HG02623 (cell line): ENCODE measurements around the gene SPINK8.
"Not testable (repeated sequence)": the region's sequence is repeated elsewhere in the genome, so short reads cannot be mapped to it uniquely, and the experiment has no call there.

Experiments
- ATAC-seq: cut with Tn5 transposase; IDR thresholded peaks from one replicate; pipeline ENCODE4 v1.9.1; 2021; ENCODE audit warnings: moderate library complexity; ENCODE audit not compliant: unreplicated experiment

Gene SPINK8

DNA sequence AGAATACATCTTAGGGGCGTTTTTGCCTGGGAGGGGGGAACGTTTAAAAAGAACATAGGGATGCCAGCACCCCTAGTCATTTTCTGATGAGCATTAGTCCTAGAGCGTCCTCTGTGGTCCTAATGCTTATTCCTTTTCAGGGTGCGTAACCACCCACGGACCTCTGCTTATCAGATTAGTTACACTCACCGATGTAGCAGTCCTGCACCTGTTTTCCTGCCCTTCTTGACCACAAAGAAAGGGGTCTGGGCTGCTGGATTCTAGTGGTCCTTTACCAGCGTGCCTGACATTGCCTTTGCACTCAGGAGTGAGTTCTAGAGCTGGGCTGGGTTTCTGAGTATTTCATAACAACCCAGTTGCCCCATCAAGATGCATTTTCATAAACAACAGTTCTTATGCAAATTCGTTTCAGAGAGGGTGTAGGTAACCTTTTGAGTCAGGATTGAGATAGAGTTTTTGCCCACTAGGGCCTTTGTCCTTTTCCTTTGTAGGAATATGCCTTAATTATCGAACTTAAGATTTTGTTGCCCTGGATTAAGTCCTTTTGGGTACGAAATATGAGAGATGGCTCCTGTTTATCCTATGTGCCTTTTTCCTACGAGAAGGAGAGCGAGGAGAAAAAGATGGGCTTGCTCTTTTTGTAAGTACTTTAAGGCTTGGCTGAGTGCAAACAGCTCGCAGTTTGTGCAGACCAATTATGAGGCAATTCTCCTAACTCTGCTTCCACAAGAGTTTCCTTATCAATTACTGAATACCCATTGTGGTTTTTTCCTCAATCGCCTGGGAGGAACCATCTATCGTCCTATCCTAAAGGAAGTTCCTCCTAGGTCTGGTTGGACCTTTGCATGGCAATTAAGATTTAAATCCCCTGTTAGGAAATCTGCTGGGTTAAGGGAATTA, at the start of gene SPINK8:
Gene SPINK8 (minus strand): TSS at position 316 of the 900 bp plus-strand sequence. CDS start 5,320 bp downstream, outside the sequence.
- ATAC-seq = not testable (repeated sequence)

DNA sequence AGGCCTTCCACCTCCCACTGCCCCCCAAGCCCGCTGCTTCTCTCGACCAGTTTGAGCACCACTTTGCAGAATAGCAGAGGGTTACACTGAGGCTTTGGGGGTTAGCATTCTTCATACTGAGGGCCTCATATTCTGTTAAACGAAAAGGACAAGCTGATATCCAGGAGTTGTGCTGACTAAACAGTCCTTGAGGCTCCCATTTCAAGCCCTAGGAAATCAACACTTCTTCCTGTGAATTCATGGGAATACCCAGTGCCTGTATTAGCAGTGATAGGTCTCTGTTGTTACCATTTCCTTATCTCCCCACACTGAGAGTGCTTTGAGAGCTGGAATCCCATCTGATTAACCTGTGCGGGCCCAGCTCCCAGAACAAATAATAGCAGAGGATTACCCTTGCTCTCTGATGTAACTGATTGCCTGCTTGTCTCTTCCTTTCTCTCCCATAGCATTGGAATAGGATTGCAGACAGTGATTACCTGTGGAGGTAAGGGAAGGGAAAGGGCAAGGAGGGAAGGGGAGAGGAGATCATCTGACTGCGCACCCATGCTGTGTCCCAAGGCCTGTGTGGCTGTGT, 39.5 kb upstream of the SPINK8 start:
- no peak for ATAC-seq

DNA sequence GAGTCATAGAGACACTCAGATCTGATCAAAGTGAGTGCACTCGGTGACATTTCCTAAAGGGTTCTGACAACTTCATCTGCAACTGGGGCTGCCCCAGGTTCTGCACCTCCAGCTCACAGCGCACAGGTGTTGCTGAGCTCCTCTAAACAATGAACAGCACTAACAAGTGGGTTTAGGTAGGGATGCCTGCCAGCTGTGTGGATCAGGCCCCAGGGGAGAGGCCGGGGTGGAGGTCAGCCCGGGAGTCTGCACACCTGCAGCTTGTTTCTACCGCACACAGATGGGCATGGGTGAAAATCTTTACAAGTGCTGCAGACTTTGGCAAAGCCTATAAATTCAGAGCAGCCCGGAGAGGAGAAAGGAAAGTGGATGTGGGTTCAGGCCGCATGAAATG, 38.9 kb upstream of the SPINK8 start:
- no peak for ATAC-seq

DNA sequence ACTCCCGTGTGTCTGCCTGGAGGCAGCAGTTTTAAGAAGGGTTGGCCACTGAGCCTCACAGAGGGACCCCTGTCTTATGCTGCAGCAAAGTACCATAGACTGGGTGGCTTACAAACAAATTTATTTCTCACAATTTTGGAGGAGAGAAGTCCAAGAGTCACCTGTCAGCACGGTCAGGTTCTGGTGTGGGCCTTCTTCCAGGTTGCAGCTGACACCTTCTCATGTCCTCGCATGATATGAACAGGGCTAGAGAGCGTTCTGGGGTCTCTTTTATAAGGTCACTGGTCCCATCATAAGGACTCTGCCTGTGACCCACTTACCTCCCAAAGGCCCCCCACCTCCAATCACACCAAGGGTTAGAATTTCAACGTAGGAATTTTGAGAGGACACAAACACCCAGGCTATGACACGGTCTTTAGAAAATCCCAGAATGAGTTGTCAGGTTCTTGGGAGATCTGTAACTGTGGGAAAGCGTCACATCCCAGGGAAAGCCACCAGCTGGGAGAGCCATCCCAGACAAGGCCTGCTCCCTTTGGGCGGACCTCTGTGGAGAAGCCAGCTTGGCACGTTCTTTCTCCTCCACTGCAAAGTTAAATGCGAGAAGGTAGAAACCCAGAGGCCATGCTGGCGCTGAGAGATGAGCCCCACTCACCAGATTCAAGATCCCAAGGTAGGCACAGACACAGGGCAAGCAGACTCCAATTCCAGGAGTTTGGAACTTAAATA, 38.4 kb upstream of the SPINK8 start, which contains the start of gene FBXW12:
Gene FBXW12 (plus strand): TSS at position 569 of the 726 bp plus-strand sequence. CDS start 549 bp downstream, outside the sequence.
- no peak for ATAC-seq

DNA sequence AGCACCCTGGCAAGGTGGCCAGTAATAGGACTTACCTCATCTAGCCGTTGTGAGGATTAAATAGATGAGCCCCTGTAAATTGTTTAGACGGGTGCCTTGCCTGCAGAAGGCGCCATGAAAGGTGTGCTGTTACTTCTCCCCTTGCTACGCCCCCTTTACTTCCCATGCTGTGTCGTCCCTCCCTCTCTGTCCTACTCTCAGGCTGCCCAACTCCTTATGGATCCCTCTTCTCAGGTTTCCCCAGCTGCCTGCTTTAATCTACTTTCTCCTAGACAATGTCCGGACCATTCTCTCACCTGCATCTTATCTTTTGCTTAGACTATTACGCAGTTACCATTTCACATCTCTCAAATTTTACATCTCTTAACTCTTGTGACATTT, 36.9 kb upstream of the SPINK8 start:
- ATAC-seq = no peak

DNA sequence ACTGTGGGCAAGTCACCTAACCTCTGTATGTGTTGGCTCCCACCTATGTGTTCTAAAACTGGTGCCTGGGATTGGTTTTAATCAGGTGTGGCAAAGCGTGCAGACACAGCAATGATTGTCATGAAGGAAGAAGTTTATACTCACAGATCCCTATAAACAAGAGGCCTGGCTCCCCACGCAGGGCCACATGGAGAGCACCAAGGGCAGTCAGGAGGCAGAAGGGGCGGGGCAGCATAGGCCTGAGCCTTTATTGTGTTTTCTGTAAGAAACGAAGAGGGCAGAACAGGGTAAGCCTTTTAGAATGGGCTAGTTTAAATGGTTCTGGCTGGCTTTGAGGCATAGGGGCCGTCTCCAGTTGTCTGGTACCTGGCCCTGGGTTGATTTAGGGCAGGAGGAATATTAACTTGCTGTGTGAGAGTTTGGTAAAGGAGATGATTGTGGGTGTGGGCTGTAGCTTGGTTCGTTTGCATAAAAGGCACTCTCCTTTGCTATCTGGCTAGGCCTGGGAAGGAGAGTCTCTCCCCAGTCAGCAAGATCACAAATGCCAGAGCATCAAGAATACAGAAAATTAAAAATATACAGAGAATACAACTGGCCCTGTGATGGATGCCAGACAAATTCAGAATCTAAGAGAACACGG, 36.4 kb upstream of the SPINK8 start:
- no peak for ATAC-seq

DNA sequence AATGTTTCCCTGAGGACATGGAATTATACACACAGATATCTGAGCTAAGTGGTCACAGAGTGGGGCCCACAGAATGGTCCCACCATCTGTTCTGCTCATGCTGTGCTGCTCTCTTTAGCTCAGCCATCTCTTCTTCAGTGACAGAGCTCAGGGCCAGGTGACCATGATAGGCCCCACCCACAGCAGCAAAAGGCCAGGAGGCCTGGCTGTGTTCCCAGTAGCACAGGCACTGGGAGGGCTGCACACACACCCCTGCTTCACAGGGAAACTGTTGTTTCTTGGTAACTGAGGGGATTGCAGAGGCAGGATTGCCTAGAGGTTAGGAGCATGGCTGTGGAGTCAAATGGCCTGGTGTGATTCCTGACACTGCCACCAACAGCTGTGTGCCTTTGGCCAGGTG, 33.7 kb upstream of the SPINK8 start:
- no peak for ATAC-seq

DNA sequence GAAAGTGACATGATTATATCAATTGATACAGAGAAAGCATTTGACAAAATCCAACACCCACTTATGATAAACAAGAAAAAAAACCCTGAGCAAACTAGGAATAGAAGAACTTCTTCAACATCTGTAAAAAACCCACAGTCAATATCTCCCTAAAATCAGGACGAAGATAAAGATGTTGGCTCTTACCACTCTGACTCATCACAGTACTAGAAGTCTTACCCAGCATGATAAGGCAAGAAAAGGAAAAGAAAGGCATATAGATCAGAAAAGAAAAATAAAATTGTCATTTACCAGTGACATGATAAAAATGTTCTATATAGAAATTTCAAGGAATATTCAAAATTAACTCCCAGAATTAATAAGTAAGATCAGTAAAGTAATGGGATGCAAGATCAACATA, 31.4 kb upstream of the SPINK8 start:
- no peak for ATAC-seq

DNA sequence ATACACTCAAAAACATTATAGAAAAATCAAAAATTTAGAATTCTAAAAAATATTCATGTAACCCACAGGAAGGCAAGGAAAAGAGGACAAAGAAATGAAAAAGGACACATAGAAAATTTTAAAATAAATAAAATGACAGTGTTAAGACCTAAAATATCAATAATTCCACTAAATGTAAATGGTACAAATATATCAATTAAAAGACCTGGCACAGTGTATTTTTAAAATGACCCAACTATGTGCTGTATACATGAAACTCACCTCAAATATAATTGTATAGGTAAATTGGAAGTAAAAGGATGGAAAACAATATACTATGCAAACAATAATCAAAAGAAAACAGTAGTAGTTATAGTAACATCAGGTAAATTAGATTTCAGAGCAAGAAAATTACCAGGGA, 28.5 kb upstream of the SPINK8 start:
- ATAC-seq = no peak

DNA sequence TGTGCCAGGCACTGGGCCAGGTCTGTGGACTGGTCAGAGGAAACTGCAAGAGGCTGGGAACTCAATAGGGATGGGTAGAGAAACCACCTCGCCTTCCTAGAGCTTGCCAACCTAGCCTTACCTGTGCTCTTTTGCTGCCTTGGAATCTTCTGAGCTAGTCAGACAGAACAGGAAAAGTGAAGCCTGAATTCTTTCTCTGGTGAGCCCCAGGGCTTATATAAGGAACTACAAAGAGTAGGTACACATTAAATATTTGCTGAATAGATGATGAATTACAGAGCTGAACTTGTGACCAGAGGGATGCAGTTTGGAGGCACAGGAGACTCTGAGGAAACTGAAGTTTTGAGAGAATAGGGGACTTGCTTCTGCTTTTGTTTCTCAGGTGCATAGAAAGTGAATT, 23.0 kb upstream of the SPINK8 start:
- ATAC-seq = no peak

DNA sequence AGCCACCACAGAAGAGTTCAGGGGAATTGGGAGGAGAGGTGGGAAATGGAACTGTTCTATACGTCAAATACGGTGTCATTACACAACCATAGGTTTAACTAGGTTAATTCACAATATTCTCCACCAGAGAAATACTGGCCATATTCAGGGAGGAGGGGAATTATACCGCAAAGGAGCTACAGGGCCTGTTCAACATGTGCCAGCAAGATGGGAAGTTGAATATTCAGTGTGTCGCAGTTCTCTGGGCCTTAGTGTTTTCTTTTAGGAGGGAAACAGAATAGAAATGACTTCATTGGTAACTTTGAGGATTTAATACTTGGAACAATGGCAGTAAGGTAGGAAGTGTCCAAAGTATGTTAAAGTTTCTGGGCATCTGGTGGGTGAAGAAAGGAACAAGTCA, 20.5 kb upstream of the SPINK8 start:
- ATAC-seq = no peak

DNA sequence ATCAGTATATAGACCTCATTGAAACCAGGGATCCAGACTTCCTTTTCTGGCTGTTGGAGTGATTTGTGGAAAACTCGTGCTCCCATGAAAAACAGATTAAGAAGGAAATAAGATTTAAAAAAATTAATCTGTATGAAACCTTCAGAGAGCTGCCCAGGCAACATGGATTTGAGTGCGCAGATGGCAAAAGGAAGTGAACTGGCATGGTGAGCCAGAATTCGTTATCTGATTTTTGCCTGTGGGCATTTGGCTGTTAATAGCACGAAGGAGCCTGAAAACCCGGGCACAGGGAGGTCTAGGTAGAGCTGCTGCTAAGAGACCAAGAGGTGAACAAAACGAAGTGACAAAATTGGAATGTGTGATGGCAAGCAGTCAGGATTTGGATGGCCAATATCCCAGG, 19.1 kb upstream of the SPINK8 start:
- ATAC-seq = no peak

DNA sequence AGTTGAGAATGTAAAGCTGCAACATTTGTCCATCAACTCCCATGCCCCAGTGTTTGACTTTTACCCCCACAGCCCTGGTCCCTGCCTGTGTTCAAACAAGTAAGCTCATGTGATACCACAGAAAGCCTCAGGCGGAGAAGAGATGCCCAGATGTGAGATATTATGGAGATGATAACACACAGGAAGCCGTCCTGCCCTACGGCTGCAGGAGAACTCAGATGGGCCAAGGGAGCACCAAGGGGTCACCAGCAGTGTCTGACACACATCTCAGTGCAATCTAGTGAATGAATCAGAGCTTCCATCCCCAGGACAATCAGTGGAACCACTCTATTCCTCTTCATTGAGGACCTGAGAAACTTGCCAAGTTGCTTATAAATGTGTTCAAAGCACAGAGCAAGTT, 14.0 kb upstream of the SPINK8 start:
- ATAC-seq = no peak

DNA sequence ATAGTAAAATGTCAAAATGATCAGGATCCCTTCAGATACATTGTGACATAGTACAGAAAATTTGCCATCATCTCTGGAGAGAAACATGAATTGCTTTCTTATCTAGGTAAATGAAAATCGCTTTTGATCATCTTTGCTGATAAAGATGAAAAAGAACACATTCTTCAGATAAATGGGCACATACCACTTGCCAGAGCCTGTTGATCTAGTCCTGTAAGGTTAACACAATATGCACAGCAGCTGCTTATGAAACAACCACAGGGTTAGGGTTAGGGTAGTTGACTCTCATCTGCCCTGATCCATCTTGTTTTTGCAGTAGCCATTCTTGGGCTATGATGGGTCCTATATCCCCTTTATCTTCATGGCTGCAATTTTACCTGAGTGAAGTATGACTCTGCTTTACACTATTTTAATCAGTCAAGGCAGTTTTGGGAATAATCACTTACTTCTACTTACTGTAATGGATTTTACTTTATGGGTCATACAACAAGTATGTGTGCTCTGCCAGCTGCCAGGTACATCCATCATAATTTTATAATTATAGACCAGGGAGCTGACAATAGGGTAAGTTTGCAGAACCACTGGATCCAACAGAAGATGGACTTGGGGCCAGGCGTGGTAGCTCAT, 12.6 kb upstream of the SPINK8 start:
- ATAC-seq = no peak

DNA sequence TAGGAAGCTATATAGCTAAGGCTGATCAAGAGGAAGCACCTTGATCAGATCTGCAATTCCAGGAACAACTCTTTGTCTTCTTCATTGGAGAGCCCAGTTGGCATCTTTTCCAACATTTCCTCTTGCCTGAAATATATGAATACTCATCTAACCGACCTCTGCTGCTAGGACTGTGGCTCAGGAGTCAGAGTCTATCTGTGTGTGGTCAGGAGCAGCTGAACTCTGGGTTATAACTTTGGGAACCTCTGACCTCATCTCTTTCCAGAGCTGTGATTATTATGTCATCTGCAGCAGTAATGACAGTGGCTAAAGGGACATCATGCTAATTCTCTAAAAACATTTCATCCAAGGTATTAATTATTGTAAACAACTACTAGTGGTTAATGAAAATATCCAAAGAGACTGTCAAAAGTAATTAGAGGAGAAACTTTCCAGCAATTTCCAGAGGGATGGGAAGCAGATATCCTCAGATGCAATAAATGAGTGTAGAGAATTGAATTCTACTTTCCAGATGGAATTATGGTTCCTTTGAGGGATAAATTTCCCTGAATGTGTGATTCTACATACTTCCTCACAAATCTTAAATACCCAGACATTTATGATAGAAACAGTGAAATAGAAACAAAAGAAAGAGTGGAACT, 11.5 kb upstream of the SPINK8 start:
- no peak for ATAC-seq

DNA sequence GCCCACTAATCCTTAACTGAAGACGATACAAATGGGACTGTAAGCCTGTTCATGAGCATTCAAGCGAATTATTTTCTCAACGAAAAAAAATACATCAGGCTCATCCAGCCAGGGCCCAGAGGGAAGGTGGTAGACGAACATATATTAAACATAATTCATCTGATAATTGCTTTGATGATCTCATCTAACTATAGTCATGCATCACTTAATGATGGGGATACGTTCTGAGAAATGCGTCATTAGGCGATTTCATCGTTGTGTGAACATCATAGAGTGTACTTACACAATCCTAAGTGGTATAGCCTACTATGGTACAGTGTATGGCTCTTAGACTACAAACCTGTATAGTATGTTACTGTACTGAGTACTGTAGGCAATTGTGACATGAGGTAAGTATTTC, 10.0 kb upstream of the SPINK8 start:
- ATAC-seq = no peak

DNA sequence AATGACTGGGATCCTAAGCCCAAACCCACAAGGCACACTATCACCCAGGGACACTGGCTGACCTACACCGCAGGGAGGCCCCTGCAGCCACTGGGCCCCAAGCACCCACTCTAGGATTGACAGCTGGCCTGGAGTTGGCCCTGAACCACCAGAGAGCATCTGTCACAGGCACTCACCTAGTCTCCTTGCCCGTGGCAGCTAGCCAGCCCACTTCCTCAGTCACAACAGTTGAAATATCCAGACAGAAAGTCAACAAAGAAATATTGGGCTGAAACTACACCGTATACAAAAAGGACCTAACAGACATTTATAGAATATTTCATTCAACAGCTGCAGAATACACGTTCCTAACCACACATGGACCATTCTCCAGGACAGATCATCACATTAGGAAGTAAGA, 5.2 kb upstream of the SPINK8 start:
- no peak for ATAC-seq

DNA sequence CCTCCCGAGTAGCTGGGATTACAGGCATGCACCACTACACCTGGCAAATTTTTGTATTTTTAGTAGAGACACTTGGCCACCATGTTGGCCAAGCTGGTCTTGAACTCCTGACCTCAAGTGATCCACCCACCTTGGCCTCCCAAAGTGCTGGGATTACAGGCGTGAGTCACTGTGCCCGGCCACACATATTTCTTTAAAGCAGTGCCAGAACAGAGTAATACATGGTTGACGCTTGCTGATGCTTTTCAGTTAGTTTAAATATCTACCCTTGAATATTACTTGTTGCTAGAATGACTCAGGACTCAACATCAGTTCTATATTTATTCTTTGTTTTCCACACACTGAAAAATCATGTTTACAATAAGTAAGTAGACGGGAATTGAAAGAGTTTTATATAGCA, 4.1 kb upstream of the SPINK8 start:
- ATAC-seq = not testable (repeated sequence)

DNA sequence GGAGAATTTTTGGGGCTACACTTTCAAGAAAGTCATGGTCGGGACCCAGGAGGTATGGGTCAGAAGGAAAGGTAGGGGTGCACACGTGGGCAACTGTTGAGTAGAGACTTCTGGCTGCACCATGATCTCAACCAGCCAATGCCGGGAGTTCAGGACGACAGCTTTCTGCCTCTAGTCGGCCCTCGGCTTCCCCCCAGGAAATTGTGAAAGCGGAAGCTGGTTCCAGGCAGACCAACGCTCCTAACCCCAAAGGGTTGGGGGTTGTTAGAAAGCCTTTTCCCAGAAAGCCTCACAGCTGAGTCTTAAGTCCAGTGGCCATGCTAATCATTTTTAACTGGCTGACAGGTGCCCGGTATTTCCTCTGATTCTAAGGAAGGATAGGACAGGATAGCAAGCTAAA, 1.8 kb upstream of the SPINK8 start:
- not testable (repeated sequence) for ATAC-seq

DNA sequence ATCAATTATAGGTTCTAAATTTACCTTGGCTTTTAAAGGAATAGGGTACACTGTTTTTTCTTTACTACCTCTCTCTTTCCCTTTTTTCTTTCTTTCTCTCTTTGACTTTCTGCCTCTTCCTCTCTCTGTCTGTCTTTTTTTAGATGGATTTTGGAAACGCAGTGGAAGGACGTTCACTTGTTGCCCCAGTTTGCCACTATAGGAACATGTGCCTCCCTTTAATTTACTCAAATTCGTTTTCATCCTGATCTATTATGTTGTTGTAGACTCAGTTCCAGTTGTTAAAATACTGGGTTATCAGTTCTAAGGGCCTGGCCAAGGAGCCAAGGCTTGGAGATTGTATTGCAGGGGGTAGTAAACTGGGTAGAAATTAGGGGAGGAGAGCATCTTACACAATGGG, 1.1 kb upstream of the SPINK8 start:
- no peak for ATAC-seq
